Upper lobe of left lung (tissue), 6 donors: ENCODE measurements around the gene SCN8A. TPM values are rescaled to one million over a fixed set of nuclear protein-coding genes. Genes with fewer than 3 reads are reported as not detected.

Experiments
- ATAC-seq, 2 donors: fragments of 200-7000 bp; cut with Tn5 transposase; one replicate each; pipeline ENCODE4 v1.9.1; 2022; ENCODE audit warnings: mild to moderate bottlenecking in 2 of 2, moderate library complexity in 2 of 2; ENCODE audit not compliant: low FRiP score in 2 of 2
- DNase-seq, 2 donors: peaks; one replicate each; pipeline ENCODE4 v3.0.0-alpha.2; 2019 to 2020
- H3K27ac ChIP-seq, 4 donors: fragments of 200-600 bp; sonication (generic); one replicate each; pipeline ENCODE4 v1.5.1; 2016 to 2019
- H3K27me3 ChIP-seq, 4 donors: fragments of 200-600 bp; sonication (generic); one replicate each; pipeline ENCODE4 v1.5.1; 2017 to 2019
- H3K36me3 ChIP-seq, 4 donors: fragments of 200-600 bp; sonication (generic); one replicate each; pipeline ENCODE4 v1.5.1; 2016 to 2019
- H3K4me1 ChIP-seq, 4 donors: fragments of 200-600 bp; sonication (generic); one replicate each; pipeline ENCODE4 v1.5.1; 2018 to 2019
- H3K4me3 ChIP-seq, 4 donors: fragments of 200-600 bp; sonication (generic); one replicate each; pipeline ENCODE4 v1.5.1; 2017 to 2019; ENCODE audit warnings: mild to moderate bottlenecking in 2 of 4, moderate library complexity in 1 of 4
- H3K9me3 ChIP-seq, 4 donors: fragments of 200-600 bp; sonication (generic); one replicate each; pipeline ENCODE4 v1.5.1; 2018 to 2019
- CTCF ChIP-seq, 6 experiments: fragments of 450-650 bp in 4 of 6; fragments of 200-600 bp in 2 of 6; sonication (generic) in 2 of 6; IDR thresholded peaks; one replicate each; pipeline ENCODE4 v1.5.1; 2016 to 2019; ENCODE audit warnings: antibody characterized with exemption in 6 of 6
- EP300 ChIP-seq, 4 donors: sonication (generic); formaldehyde crosslinking; IDR thresholded peaks; one replicate each; pipeline ENCODE4 v1.5.1; 2017; ENCODE audit warnings: antibody characterized with exemption in 4 of 4, control low read depth in 2 of 4
- POLR2A ChIP-seq, 4 donors: fragments of 450-650 bp; IDR thresholded peaks; one replicate each; pipeline ENCODE4 v1.5.1; 2016 to 2017; ENCODE audit warnings: antibody characterized with exemption in 4 of 4, mild to moderate bottlenecking in 2 of 4
- POLR2AphosphoS5 ChIP-seq, 2 donors: sonication (generic); formaldehyde crosslinking; IDR thresholded peaks; one replicate each; pipeline ENCODE4 v1.5.1; 2017; ENCODE audit warnings: antibody characterized with exemption in 2 of 2
- WGBS, 2 donors: methylation state at CpG; one replicate each; pipeline ENCODE4 v1.1.5; 2017 to 2018; 5-methylcytosine and 5-hydroxymethylcytosine counted together
- total RNA-seq, 6 donors: library from RNA; depleted of rRNA in 4 of 6; stranded (reverse); fragments of >200 nt in 4 of 6; gene quantifications; one replicate each; pipeline versions ENCODE4 v1.1.0 to v1.2.1, GENCODE V29; 2016 to 2021
- donor health status: DM: no; HTN: no; CAD: no; lungs with moderate emphysema.
- donor health status: DM: no; HTN: yes; CAD: no; lungs with severe emphysema.

SCN8A gene
- total RNA-seq, 6 donors from 2014 or later: 0.11 to 1.1 (median 0.37) TPM; not detected in 1

DNA sequence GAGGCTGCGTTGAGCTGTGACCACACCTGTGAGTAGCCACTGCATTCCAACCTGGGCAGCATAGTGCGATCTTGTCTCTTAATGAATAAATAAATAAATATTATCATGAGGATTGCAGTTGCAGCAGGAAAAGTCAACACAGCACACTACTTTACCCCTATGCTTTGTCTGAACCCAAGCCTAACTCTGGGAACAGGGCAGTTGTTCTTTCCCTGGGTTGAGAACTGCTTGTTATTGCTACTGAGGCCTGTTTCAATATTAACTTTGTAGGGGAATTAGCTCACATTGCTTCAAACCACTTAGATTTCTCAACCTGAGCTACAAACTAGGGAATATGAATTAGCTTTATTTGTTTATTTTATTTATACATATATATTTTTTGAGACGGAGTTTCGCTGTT is 102.5 kb downstream of the SCN8A start:
- Histone ChIP-seq H3K4me3 (no peak overlapping the region), H3K4me1 (no peaks in the 10 kb centered on the region), H3K36me3 (no peaks in the 10 kb centered on the region), H3K27me3 (no peaks in the 10 kb centered on the region), H3K27ac (no peak overlapping the region), H3K9me3 (no peaks in the 10 kb centered on the region)
- TF ChIP-seq CTCF (IDR thresholded peaks at IDR 0.05) (no peak), POLR2AphosphoS5 (IDR thresholded peaks at IDR 0.05) (no peak), EP300 (IDR thresholded peaks at IDR 0.05) (no peak), POLR2A (IDR thresholded peaks at IDR 0.05) (no peak)
- 93 to 97% methylated on average over 4 of the region's 4 CpGs for WGBS, 2 donors
- ATAC-seq (no peak), DNase-seq (no peak)

- H3K36me3 ChIP-seq: no peaks in the 10 kb centered on the region
- H3K4me1 ChIP-seq: no peaks in the 10 kb centered on the region
- TF ChIP-seq CTCF (IDR thresholded peaks at IDR 0.05): no peak
- no peak for TF ChIP-seq POLR2A (IDR thresholded peaks at IDR 0.05)
- no peak for TF ChIP-seq POLR2AphosphoS5 (IDR thresholded peaks at IDR 0.05)
- no peak for TF ChIP-seq EP300 (IDR thresholded peaks at IDR 0.05)
- H3K27ac ChIP-seq: no peak overlapping the region
- H3K27me3 ChIP-seq: no peaks in the 10 kb centered on the region
- WGBS, 2 donors: 84 to 86% methylated on average over 4 of the region's 4 CpGs
- ATAC-seq (no peak), DNase-seq (no peak)
- H3K9me3 ChIP-seq: no peaks in the 10 kb centered on the region
- H3K4me3 ChIP-seq: no peak overlapping the region
These were observed 103.1 kb downstream of the SCN8A start for GRCh38 chr12:51694146-51694545.

DNA sequence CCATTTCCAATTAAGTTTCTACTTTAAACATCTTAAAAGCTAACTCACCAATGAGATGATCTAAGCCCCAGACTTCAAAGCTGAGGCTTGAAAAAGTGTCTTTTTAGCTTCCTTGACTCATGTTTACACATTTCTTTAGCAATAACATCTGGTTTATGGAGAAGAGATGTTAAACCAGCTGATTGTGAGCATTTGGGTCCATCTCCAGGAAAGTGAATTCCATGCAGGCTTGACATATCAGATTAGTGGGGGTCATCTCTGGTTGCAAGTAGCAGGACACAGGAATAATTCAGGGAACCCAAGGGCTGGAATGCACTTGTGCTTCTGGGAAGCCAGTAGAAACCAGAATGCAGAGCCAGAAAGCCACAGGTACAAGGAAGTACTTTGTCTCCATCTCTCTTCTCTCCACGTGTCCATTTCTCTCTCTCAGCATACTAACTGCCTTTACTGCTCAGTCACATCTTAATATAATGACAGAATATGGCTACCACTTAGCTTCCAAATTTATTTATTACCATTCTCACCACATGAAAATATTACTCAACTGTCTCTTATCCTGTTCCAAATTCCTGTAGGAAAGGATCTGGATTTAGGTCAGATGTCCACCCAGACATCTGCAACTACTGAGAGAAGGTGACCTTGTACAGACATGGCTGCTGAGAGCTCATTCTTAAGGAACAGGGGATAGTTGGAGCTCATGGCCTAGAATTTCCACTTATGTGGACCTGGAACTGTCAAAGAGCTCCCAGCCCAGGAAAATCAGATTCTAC is 104.4 kb downstream of the SCN8A start:
- no peaks in the 10 kb centered on the region for H3K4me1 ChIP-seq
- DNase-seq: no peak
- no peak overlapping the region for H3K4me3 ChIP-seq
- H3K36me3 ChIP-seq: no peaks in the 10 kb centered on the region
- H3K9me3 ChIP-seq: no peaks in the 10 kb centered on the region
- no peak overlapping the region for H3K27ac ChIP-seq
- H3K27me3 ChIP-seq: no peaks in the 10 kb centered on the region
- no peak for ATAC-seq
- 64 to 75% methylated on average over 1 of the region's 1 CpG for WGBS, 2 donors
- TF ChIP-seq CTCF (IDR thresholded peaks at IDR 0.05) (no peak), POLR2AphosphoS5 (IDR thresholded peaks at IDR 0.05) (no peak), EP300 (IDR thresholded peaks at IDR 0.05) (no peak), POLR2A (IDR thresholded peaks at IDR 0.05) (no peak)

DNA sequence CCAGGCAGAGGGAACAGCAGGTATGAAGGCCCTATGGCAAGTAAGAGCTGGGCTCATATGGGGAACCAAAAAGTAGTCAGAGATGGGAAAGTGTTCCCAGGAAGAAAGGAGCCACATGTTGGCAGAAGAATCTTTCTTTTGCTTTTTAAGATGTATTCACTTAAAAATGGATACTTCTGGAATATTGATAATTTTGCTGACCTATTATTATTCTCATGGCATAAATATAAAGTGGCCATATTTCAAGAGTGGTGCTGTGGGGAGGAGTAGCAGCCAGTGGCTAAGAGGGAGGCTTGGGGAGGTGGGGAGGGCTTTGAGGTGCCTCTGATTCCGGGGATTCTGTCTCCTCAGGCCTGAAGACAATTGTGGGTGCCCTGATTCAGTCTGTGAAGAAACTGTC is 108.2 kb downstream of the SCN8A start:
- Histone ChIP-seq H3K9me3 (no peaks in the 10 kb centered on the region), H3K4me3 (no peak overlapping the region), H3K36me3 (no peaks in the 10 kb centered on the region), H3K27ac (no peak overlapping the region), H3K4me1 (no peaks in the 10 kb centered on the region), H3K27me3 (no peaks in the 10 kb centered on the region)
- no peak for TF ChIP-seq POLR2AphosphoS5 (IDR thresholded peaks at IDR 0.05)
- no peak for TF ChIP-seq EP300 (IDR thresholded peaks at IDR 0.05)
- no peak for TF ChIP-seq POLR2A (IDR thresholded peaks at IDR 0.05)
- TF ChIP-seq CTCF (IDR thresholded peaks at IDR 0.05): no peak
- ATAC-seq (no peak), DNase-seq (no peak)
- WGBS, 2 donors: 88 to 100% methylated on average over 1 of the region's 1 CpG

- H3K9me3 ChIP-seq: no peaks in the 10 kb centered on the region
- H3K27me3 ChIP-seq: no peaks in the 10 kb centered on the region
- no peak for ATAC-seq
- no peak for TF ChIP-seq CTCF (IDR thresholded peaks at IDR 0.05)
- no peak for TF ChIP-seq POLR2A (IDR thresholded peaks at IDR 0.05)
- TF ChIP-seq POLR2AphosphoS5 (IDR thresholded peaks at IDR 0.05): no peak
- TF ChIP-seq EP300 (IDR thresholded peaks at IDR 0.05): no peak
- no peaks in the 10 kb centered on the region for H3K36me3 ChIP-seq
- DNase-seq: no peak
- no peaks in the 10 kb centered on the region for H3K4me1 ChIP-seq
- H3K27ac ChIP-seq: no peak overlapping the region
- no peak overlapping the region for H3K4me3 ChIP-seq
These were observed 109.9 kb downstream of the SCN8A start for GRCh38 chr12:51700887-51701286.
